HG03439 (cell line): ENCODE measurements around the gene CNTNAP2.
"Not testable (repeated sequence)": the region's sequence is repeated elsewhere in the genome, so short reads cannot be mapped to it uniquely, and the experiment has no call there.

Experiments
- ATAC-seq: cut with Tn5 transposase; IDR thresholded peaks from one replicate; pipeline ENCODE4 v1.9.1; 2021; ENCODE audit warnings: mild to moderate bottlenecking, moderate library complexity; ENCODE audit not compliant: unreplicated experiment

The CNTNAP2 gene

DNA sequence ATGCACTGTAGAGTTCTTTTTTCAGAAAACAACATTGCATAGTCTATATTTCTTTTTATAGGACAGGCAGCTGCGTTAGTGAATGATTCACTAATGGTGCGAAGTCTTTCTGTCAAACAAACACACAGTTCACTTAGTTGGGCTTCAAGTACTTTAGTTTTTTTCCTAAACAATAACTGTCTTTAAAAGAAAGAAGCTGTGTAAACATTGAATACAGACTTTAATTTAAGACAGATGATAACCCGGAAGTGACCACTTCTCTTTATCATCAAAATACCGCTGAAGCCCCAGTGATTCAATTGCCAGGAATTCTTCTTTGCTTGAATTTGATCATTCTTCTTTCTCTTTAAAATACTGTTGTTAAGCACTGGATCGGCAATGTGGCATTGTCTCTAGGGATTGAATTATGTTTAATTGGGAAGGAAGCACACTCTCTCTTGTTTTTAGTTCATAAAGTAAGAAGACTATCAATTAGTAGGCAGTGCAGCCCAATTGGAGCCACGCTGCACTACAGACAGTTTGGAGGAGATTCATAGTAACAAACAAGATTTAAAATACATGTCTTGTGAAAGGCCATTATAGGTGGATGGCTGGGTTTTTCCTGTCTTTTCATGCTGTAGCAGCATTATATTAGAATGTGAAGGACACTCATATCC is 30.4 kb downstream of the CNTNAP2 start:
- no peak for ATAC-seq

DNA sequence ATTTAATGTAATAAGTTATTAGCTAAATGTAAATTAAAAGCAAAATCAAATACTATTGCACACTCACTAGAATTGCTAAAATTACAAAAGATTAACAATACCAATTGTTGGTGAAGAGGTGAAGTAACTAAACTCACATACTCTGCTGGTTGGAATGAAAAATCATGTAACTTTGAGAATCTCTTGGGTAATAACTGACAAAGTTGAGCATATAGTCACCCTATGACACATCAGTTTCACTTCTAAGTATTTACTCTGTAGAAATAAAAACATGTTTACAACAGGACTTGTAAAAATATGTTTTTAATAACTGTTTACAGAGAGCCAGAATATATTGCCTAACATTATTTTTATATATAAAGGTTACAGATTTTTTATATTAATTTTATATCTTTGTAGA is 33.6 kb downstream of the CNTNAP2 start:
- no peak for ATAC-seq

DNA sequence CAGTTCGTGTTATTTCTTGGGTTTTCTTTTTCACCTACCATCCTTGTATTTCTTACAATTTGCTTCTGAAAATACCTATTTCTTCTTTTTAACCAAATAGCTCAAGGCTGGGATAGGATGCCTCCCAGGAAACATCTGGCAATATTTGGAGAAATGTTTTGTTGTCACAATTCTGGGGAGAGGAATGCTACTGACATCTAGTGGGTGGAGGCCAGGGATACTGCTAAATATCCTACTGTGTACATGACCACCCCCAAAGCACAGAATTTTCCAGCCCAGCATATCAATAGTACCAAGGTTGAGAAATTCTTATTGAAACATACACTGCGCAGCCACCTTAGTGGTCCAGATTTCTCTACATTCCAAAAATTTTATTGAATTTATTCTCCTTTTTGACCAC is 55.5 kb downstream of the CNTNAP2 start:
- no peak for ATAC-seq

DNA sequence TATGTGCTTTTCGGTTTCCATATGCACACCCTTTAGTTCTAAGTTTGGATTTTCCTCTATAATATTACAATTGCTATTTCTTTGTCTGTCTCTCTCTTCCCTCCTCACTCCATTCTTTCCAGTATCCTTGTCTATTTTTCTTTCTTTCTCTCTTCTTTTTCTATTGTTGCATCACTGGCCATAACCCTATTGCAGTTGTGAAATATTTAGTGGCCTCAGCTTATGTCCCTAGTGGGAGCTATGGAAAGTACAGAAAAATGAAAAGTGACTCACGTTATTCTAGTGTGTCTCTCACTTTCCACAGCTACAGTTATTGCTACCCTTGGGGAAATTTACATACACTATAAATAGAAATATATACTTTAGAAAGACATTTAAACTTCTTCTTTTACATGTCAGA is 59.1 kb downstream of the CNTNAP2 start:
- ATAC-seq = no peak

GRCh38 chr7:146176860-146177259 is 60.3 kb downstream of the CNTNAP2 start:
- no peak for ATAC-seq

DNA sequence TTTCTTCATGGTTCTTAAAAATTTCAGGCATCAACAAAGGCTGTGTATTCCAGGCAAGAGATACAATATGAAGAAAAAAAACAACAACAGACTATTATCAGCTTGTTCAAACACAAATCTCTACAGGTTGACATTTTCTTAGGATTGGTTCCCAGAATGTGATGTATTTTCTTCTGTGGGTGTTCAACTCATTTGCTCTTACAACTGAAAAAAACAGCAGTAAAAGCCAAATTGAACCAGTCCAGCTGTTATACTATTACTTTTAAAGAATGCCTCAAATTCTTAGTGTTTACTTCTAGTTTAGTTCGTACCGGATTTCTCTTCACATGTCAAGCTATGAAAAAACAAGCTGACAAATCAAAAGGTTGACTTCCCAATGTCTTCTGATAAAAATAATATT is 60.7 kb downstream of the CNTNAP2 start:
- ATAC-seq = no peak

DNA sequence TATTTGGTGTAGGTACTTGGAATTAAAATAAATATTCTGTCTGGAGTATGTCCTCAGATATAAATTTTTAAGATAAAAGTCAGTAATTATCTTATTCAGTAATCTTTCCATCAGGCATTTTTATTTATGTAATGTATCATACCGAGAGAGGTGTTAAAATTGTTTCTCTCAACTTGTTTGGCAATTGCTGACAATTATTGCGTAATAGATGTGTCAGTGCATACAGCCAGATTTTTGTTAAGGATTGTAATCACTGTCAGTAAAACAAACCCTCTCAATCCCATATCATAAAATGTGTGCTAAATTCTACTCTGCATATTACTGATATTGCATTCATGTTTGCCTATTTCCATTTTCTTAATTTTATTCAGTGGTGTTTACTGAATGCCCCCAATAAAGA is 69.2 kb downstream of the CNTNAP2 start:
- no peak for ATAC-seq

DNA sequence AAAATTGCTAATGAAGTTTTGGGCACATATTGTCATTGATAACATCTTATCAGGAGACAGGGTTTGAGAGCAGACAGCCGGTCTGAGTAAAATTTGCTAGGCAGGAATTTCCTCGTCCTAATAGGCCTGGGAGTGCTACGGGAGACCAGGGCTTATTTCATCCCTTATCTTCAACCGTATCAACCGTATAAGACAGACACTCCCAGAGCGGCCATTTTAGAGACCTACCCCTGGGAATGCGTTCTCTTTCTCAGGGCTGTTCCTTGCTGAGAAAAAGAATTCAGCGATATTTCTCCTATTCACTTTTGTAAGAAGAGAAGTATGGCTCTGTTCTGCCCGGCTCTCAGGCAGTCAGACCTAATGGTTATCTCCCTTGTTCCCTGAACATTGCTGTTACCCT is 74.8 kb downstream of the CNTNAP2 start:
- ATAC-seq = not testable (repeated sequence)

- no peak for ATAC-seq
These were observed 85.3 kb downstream of the CNTNAP2 start for GRCh38 chr7:146201945-146202344.

- ATAC-seq = no peak
These were observed 89.7 kb downstream of the CNTNAP2 start for GRCh38 chr7:146206270-146206669.

DNA sequence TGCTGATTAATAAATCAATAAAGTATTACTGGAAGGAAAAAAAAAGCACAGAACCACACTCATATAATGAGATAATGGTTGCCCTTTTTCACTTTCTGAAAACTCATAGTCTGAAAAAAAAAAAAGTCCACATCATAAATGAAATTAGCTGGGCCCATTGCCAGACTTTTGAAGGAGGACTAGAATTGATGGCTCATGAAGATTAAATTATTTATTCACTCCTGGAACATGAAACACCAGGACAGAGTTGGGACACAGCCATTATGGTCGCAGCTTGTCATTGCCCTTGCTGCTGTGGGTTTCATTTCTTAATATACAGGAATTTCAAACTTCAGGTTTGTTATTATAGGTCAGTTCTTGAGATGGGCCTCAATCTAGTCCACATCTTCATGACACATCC is 91.9 kb downstream of the CNTNAP2 start:
- ATAC-seq = no peak

GRCh38 chr7:146214842-146215241 is 98.2 kb downstream of the CNTNAP2 start:
- ATAC-seq = no peak

- ATAC-seq = no peak
These were observed 99.9 kb downstream of the CNTNAP2 start for GRCh38 chr7:146216396-146217041.

- ATAC-seq = no peak
These were observed 107.2 kb downstream of the CNTNAP2 start for GRCh38 chr7:146223851-146224250.

DNA sequence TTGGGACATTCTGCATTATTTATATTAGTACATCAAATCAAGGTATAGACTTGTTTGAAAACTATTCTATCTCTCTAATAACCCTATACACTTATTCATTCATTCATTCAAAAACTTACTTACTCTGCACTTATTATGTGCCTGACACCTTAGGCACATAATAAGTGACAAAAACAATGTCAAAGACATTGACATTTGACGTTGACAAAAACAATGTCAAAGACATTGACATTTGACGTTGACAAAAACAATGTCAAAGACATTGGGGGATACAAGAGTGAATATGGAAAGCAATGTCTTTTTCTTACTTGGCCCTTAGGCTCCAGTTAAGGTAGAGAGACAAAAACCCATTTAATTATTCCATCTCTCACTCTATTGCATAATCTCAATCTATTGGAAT is 116.0 kb downstream of the CNTNAP2 start:
- ATAC-seq = no peak

DNA sequence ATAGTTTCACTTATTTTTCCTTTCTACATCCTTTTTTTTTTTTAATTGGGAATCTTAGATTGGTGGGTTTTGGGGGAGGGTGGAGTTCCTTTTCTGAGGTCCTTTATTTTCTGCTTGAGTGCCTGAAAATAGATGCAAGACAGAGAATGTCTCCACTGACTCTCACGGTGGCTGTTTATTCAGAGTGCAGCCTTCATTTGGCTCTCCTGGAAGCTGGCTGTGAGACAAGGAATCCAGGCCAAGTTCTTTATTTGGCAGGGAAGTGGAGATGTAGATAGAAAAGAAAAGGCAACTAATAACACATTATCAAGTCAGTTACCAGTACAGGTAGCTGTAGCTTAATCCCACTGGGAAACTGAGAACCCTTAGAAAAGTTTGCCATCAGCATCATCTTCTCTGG is 118.6 kb downstream of the CNTNAP2 start:
- no peak for ATAC-seq

GRCh38 chr7:146242661-146243060 is 126.1 kb downstream of the CNTNAP2 start:
- no peak for ATAC-seq

GRCh38 chr7:146247991-146248390 is 131.4 kb downstream of the CNTNAP2 start:
- ATAC-seq = not testable (repeated sequence)

DNA sequence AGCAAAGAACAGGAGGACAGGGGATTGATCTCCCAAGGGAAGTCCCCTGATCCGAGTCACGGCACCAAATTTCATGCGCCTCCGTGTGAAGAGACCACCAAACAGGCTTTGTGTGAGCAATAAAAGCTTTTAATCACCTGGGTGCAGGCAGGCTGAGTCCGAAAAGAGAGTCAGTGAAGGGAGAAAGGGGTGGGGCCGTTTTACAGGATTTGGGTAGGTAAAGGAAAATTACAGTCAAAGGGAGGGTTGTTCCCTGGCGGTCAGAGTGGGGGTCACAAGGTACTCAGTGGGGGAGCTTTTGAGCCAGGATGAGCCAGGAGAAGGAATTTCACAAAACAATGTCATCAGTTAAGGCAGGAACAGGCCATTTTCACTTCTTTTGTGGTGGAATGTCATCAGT is 132.1 kb downstream of the CNTNAP2 start:
- ATAC-seq = not testable (repeated sequence)

GRCh38 chr7:146249272-146249671 is 132.7 kb downstream of the CNTNAP2 start:
- ATAC-seq = no peak

DNA sequence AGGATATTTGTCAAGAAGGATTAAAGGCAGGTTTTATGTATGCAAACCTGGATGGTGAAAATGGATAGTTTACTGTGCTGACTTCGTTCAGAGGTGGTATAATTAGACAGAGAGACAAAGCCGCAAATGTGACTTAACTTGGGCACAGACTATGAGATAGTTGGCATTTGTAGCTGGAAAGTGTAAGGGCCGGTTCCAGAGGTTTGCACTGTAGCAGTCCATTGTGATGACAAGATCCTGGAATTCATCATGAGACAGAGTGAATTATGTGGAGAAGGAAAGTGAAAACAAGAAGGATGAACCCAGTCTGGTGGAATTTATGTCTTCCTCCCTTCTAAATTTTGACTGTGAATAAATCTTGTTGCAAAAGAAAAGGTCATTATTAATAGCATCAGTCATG is 139.0 kb downstream of the CNTNAP2 start:
- no peak for ATAC-seq

DNA sequence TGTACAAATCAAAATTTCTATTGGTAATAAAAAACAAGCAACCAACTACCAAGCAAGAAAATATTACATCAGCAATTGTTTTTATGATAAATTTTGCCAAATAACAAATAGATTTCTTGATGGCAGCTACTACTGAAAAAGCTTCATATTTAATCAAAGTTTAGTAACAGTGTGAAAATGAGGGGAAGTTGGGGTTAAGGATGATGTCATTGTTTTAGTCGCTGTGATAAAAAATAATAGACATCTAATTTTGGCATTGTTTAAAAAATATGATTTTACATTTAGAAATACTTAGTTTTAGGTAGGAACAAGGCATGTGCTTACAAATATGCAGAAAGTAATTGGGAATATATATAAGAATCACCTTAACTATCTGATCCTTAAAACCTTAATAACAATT is 145.9 kb downstream of the CNTNAP2 start:
- ATAC-seq = no peak

- no peak for ATAC-seq
These were observed 160.3 kb downstream of the CNTNAP2 start for GRCh38 chr7:146276888-146277287.
